Measurements from ENCODE around the gene ST6GALNAC6.

DNA sequence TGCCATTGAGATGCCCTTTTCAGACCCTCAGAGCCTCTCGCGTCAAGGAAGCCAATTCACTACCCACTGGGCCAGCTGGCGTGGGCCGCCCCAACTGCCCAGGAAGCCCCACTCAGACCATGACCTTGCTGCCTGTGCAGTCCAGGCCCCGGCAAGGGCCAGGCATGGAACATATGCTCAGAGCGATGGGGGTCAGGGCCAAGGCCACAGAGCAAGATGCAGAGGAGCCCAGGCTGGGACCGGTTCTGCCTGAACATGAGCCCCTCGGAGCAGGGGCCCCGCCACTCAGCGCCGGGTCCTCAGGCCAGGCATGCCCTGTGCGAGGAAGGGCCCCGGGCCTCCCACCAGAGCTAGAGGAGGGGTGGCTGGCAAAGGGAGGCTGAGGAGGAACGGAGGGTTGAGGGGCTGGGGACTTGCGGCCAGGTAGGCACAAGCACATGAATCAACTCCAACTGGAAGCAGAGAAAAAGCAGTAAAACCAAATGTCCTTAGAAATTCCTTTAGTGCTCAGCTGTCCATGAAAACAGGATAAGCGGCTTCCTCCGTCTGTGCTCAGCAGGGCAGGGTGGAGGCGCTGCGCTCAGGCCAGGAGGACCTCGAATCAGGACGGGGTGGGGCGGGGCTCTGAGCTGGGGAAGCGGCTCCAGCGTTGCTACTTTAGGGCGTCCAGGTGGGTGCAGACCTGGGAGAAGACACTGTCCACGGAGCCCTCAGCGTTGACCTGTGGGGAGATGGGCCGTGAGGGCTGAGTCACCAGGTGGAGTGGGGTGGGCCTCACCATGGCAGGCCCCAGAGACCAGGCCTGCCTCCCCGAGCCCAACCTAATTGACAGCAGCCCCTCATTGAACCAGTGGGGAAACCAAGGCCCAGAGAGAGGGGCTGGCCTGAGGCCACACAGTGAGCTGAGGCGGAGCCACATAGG is 31.8 kb downstream of the ST6GALNAC6 start:
- TF ChIP-seq, protein P1, sequence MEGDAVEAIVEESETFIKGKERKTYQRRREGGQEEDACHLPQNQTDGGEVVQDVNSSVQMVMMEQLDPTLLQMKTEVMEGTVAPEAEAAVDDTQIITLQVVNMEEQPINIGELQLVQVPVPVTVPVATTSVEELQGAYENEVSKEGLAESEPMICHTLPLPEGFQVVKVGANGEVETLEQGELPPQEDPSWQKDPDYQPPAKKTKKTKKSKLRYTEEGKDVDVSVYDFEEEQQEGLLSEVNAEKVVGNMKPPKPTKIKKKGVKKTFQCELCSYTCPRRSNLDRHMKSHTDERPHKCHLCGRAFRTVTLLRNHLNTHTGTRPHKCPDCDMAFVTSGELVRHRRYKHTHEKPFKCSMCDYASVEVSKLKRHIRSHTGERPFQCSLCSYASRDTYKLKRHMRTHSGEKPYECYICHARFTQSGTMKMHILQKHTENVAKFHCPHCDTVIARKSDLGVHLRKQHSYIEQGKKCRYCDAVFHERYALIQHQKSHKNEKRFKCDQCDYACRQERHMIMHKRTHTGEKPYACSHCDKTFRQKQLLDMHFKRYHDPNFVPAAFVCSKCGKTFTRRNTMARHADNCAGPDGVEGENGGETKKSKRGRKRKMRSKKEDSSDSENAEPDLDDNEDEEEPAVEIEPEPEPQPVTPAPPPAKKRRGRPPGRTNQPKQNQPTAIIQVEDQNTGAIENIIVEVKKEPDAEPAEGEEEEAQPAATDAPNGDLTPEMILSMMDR (IDR thresholded peaks at IDR 0.05): no peak
- no peak for TF ChIP-seq POLR2A (IDR thresholded peaks at IDR 0.05)
